Measurements from ENCODE around the gene CUBN. TPM values are rescaled to one million over a fixed set of nuclear protein-coding genes. Genes with fewer than 3 reads are reported as not detected.

Gene CUBN
- total and polyA plus RNA-seq, 9 of the 15 experiments (the other 6 are each of a cell fraction or from before 2014, with no cell fraction given), result 0.04 to 0.33 (median 0.09) TPM

DNA sequence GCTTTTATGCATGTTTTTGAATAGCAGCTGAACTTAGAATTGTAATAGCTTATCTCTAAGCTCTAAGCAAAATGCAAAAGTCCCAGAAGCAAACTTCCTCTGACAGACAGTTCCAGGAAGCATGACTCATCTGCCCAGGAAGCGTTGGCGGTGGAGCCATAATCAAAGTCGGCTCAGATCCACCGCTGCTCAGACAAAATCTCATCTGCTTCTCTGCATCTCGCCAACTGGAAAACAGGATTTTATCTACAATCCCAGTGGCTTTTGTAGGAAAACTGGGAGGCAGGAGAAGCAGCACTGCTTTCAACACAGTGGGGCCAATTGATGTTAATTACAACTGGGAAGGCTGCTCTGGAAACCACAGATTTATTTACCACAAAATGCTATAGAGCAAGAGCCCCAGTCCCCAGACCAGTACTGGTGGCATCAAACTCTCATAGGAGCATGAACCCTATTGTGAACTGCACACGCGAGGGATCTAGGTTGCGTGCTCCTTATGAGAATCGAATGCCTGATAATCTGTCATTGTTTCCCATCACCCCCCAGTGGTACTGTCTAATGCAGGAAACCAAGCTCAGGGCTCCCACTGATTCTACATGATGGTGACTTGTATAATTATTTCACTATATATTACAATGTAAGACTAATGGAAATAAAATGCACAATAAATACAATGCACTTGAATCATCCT lies 99.9 kb downstream of the CUBN start (continued):
- TF ChIP-seq, protein P1, sequence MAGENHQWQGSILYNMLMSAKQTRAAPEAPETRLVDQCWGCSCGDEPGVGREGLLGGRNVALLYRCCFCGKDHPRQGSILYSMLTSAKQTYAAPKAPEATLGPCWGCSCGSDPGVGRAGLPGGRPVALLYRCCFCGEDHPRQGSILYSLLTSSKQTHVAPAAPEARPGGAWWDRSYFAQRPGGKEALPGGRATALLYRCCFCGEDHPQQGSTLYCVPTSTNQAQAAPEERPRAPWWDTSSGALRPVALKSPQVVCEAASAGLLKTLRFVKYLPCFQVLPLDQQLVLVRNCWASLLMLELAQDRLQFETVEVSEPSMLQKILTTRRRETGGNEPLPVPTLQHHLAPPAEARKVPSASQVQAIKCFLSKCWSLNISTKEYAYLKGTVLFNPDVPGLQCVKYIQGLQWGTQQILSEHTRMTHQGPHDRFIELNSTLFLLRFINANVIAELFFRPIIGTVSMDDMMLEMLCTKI (IDR thresholded peaks at IDR 0.05; ENCODE audit: partially characterized antibody), result no peak
- TF ChIP-seq, protein P2, sequence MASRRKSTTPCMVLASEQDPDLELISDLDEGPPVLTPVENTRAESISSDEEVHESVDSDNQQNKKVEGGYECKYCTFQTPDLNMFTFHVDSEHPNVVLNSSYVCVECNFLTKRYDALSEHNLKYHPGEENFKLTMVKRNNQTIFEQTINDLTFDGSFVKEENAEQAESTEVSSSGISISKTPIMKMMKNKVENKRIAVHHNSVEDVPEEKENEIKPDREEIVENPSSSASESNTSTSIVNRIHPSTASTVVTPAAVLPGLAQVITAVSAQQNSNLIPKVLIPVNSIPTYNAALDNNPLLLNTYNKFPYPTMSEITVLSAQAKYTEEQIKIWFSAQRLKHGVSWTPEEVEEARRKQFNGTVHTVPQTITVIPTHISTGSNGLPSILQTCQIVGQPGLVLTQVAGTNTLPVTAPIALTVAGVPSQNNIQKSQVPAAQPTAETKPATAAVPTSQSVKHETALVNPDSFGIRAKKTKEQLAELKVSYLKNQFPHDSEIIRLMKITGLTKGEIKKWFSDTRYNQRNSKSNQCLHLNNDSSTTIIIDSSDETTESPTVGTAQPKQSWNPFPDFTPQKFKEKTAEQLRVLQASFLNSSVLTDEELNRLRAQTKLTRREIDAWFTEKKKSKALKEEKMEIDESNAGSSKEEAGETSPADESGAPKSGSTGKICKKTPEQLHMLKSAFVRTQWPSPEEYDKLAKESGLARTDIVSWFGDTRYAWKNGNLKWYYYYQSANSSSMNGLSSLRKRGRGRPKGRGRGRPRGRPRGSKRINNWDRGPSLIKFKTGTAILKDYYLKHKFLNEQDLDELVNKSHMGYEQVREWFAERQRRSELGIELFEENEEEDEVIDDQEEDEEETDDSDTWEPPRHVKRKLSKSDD (conservative IDR thresholded peaks at IDR 0.05; ENCODE audit: low read length), result no peak
- TF ChIP-seq MTA2 (IDR thresholded peaks at IDR 0.05; ENCODE audit: low read depth) (0 out of 2 replicates have a peak, but pooled peaks have one; percentile 35), TBL1XR1 (IDR thresholded peaks at IDR 0.05; ENCODE audit: low read length in 2 of 2) (peak in 1 of 2 experiments; percentile 32; a peak in 1 of 4 replicates), RFX7 (CRISPR knock-in tag; IDR thresholded peaks at IDR 0.05) (no peak), ZNF232 (CRISPR knock-in tag; IDR thresholded peaks at IDR 0.05) (no peak), JUNB (CRISPR knock-in tag; conservative IDR thresholded peaks at IDR 0.05) (peak; percentile 74), ZKSCAN1 (IDR thresholded peaks at IDR 0.05; ENCODE audit: low read depth, low read length) (no peak), E2F3 (CRISPR knock-in tag; IDR thresholded peaks at IDR 0.05) (no peak), RBM14 (IDR thresholded peaks at IDR 0.05; ENCODE audit: borderline replicate concordance, insufficient read depth, low read depth, low read length) (no peak), CBX1 (IDR thresholded peaks at IDR 0.05; ENCODE audit: low read depth) (no peak), TAF1 (IDR thresholded peaks at IDR 0.05; ENCODE audit: control insufficient read depth, extremely low read depth, insufficient read depth, low read length, severe bottlenecking) (no peak), PML (IDR thresholded peaks at IDR 0.05; ENCODE audit: low read length) (peak; percentile 59; the same call in 1 of the 2 replicates), CREB1 (IDR thresholded peaks at IDR 0.05) (no peak), CREB1 (CRISPR knock-in tag; IDR thresholded peaks at IDR 0.05) (no peak), ARID1B (IDR thresholded peaks at IDR 0.05) (peak; percentile 96), DACH1 (IDR thresholded peaks at IDR 0.05; ENCODE audit: partially characterized antibody) (peak; percentile 17), NCOA2 (IDR thresholded peaks at IDR 0.05; ENCODE audit: partially characterized antibody in 2 of 2) (peak in 1 of 2 experiments; percentile 48), HMG20B (CRISPR knock-in tag; IDR thresholded peaks at IDR 0.05) (no peak)
- TF ChIP-seq, protein P3, sequence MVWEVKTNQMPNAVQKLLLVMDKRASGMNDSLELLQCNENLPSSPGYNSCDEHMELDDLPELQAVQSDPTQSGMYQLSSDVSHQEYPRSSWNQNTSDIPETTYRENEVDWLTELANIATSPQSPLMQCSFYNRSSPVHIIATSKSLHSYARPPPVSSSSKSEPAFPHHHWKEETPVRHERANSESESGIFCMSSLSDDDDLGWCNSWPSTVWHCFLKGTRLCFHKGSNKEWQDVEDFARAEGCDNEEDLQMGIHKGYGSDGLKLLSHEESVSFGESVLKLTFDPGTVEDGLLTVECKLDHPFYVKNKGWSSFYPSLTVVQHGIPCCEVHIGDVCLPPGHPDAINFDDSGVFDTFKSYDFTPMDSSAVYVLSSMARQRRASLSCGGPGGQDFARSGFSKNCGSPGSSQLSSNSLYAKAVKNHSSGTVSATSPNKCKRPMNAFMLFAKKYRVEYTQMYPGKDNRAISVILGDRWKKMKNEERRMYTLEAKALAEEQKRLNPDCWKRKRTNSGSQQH (CRISPR knock-in tag; IDR thresholded peaks at IDR 0.05), result no peak
- TF ChIP-seq, protein P4, sequence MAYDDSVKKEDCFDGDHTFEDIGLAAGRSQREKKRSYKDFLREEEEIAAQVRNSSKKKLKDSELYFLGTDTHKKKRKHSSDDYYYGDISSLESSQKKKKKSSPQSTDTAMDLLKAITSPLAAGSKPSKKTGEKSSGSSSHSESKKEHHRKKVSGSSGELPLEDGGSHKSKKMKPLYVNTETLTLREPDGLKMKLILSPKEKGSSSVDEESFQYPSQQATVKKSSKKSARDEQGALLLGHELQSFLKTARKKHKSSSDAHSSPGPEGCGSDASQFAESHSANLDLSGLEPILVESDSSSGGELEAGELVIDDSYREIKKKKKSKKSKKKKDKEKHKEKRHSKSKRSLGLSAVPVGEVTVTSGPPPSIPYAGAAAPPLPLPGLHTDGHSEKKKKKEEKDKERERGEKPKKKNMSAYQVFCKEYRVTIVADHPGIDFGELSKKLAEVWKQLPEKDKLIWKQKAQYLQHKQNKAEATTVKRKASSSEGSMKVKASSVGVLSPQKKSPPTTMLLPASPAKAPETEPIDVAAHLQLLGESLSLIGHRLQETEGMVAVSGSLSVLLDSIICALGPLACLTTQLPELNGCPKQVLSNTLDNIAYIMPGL (CRISPR knock-in tag; IDR thresholded peaks at IDR 0.05), result no peak

Measured in K562 (cell line).